Tongue (tissue), 2 donors: ENCODE data around the gene PHOX2A. TPM values are rescaled to one million over a fixed set of nuclear protein-coding genes. Genes with fewer than 3 reads are reported as not detected.
A peak's percentile ranks its signal among the peaks of the same experiment; 100 is the strongest.

Experiments used
- DNase-seq: peaks from one replicate; pipeline ENCODE4 v3.0.0-alpha.2; 2015
- total RNA-seq: library from RNA; depleted of rRNA; stranded (reverse); fragments of >200 nt; gene quantifications from one replicate; pipeline ENCODE4 v1.2.3, GENCODE V29; 2014

Gene PHOX2A
- total RNA-seq, 1 donor from 2014 or later: not detected

DNA sequence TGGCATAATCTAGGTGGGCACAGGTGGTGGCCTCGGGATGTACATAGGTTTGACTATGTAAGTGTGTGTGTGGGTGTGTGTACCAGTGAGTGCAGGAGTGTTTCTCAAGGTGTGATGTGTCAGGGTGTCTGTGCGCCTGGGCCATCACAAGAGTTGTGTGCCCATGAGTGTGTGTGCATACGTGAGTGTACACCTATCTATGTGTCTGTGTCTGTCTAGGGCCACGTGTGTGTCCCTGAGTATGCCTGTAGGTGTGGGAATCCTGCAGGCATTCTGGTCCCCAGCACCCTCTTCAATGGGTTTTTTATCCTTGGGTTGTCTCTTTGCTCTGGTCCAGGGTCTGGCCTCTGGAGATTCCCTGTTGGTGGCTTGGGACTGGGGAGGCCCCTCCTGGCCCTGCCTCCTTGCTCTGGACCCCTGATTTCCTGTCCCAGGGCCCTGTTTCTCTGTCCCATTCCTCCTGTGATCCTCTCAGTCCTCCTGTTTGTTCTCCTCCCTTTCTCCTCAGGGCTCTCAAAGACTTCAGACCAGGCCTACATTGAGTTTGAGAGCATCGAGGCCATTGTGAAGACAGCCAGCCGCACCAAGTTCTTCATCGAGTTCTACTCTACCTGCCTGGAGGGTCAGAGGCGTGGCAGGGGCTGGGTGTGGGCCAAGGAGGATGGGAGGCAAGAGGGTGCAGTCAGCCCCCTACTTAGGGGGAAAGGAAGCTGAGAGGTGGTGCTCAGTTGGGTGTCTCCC lies 10.0 kb downstream of the PHOX2A start:
- DNase-seq: no peak

DNA sequence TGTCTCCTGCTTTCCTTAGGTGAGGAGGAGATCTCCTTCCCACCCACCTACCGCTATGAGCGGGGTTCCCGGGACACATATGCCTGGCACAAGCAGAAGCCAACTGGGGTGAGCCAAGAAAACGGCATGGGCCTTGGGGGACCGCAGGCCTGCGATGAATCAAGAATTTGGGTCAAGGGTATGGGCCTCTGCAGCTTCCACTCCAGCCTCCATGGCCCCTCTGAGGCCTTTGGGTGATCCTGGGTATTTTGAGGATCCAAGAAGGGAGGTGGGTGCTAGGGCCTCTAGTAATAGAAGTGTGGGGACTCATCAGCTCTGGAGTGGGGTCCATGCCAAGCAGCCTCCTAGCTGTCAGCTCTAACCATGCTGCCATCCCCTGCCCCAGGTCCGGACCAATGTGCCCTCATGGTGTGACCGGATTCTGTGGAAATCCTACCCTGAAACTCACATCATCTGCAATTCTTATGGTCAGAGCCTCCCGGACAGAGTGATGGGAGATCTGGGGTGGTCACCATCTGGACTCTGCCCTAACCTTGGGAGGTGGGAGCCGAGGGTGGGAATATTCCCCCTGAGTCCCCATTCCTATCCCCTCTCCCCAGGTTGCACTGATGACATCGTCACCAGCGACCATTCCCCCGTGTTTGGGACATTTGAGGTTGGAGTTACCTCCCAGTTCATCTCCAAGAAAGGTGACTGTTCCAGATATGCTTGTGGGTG lies 10.8 kb downstream of the PHOX2A start:
- DNase-seq: no peak

DNA sequence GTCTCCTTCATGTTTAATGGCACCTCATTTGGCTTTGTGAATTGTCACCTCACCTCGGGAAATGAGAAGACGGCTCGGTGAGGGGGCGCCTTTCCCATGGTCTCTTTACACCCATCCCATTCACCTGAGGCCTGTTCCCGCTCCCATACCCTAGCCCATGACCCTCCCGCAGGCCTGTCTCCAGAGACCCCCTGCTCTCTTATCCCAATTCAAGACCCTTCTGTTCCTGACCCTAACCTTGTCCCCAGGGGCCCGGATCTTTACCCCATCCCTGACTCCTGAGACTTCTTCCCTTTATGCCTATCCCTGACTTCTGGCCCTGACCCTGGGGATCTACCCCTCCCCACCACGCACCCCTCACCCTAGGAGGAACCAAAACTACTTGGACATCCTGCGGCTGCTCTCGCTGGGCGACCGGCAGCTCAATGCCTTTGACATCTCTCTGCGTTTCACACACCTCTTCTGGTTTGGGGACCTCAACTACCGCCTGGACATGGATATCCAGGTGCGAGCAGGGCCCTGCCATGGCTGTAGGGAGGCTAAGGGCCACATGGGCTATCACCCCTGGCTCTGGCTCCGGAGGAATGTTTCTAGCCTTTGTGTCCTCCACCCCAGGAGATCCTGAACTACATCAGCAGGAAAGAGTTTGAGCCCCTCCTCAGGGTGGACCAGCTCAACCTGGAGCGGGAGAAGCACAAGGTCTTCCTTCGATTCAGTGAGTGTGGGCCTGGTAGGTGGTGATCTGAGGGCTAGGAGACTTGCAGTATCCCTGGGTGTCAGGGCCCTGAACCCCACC lies 11.5 kb downstream of the PHOX2A start:
- DNase-seq: no peak

DNA sequence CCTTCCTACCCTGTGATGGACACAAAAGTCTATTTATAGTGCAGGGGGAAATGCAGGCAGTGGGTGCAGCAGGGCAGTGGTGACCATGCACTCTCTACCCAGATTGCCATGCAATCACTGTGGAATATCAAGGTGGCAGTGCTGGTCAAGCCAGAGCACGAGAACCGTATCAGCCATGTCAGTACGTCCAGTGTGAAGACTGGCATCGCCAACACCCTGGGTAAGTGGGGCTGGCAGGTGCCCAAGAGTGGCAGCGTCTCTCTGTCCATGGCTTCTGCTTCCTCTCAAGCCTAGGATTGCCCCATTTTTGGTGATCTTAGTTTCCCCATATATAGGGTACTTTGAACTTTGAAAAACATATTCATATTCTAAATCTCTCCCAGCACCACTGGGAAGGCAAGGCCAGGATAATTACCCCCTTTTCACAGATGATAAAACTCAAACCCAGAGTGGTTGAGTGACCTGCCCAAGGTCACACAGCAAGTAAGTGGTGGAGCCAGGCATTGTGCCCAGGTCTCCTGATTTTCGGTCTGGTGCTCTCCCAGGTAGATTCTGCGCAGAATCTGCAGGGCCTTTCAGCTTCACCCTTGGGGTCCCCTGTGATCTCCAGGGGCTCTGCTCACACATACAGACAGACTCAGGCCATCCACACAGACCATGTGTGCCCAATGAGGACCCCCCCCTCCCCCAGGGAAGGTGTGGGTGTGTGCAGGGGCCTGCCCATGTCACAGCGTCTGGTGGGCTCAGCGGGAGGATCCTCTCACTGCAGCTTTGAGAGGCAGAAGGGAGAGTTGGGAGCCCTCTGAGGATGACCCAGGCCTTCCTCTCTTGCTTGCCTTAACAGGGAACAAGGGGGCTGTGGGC lies 12.3 kb downstream of the PHOX2A start:
- no peak for DNase-seq

DNA sequence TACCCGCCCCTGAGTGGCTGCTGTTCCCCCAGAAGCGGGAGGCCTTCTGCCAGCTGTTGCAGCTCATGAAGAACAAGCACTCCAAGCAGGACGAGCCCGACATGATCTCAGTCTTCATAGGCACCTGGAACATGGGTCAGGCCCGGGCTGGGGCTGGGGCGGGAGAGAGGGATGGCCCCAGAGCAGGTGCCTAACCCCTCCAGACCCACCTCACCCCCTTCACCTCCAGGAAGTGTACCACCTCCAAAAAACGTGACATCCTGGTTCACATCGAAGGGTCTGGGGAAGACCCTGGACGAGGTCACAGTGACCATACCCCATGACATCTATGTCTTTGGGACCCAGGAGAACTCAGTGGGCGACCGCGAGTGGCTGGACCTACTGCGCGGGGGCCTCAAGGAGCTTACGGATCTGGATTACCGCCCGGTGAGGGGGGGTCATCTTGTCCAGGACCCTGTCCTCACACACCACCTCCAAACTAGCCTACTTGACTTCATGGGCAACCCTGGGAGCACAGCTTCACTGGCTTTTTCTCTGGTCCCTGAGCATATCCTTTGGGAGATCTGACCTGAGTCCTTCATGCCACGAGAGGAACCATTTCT lies 13.1 kb downstream of the PHOX2A start:
- DNase-seq: no peak

DNA sequence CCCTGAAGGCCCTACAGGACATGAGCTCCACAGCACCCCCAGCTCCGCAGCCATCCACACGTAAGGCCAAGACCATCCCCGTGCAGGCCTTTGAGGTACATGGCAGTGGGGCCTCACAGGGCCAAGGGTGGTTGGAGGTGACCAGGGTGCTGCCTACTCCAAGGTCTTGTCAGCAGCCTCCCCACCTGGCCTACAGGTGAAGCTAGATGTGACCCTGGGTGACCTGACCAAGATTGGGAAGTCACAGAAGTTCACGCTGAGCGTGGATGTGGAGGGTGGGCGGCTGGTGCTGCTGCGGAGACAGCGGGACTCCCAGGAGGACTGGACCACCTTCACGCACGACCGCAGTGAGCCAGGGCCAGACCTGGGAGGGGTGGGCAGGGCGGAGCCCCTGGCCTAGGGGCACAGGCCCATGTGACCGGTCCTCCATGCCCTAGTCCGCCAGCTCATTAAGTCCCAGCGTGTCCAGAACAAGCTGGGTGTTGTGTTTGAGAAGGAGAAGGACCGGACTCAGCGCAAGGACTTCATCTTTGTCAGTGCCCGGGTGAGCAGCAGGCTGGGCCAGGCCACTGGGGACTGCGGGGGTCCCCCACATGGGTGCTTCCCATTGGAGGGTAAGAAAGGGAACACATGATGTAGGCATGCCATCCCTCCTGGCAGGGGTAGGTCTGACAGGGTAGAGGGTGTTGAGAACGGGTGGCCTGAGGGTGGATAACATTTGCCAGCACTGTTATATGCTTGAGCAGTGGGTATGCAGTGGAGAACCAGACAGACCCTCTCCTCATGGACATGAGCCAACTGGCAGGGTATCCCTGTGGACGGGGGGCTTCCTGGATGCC lies 13.8 kb downstream of the PHOX2A start:
- DNase-seq: no peak

DNA sequence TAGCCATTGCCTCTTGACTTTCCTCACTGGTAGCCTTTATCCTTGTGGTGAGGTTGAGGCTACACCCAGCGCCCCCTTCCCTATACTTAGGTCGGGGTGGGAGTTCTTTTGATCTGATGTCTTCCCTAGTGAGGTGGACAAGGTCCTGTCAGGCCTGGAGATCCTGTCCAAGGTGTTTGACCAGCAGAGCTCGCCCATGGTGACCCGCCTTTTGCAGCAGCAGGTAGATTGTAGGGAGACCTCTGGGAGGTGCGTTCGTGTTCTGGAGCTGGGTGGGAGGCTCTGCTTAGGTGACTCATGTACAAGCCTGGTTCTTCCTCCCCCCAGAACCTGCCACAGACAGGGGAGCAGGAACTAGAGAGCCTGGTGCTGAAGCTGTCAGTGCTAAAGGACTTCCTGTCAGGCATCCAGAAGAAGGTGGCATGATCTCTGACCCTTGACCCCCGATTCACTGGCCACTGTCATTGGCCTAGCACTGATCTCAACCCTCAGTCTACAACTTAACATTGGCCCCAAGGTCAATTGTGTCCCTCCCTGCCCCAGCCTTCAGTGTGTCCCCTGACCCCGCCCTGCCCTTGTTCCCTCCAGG lies 14.5 kb downstream of the PHOX2A start:
- DNase-seq: no peak

DNA sequence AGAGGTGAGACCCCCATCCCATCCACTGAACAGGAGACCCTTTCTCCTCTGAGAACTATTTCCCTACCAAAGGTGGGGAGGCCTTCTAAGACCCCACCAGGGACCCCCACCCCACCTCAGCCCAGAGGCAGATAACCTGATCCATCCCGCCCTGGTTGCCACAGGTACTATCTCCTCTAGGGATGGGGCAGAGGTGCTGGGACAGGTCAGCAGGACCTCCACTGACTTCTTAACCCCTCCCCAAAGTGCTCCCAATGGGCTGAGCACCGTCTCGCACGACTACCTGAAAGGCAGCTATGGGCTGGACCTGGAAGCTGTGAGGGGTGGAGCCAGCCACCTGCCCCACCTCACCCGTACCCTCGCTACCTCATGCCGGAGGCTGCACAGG lies 15.1 kb downstream of the PHOX2A start:
- DNase-seq: no peak

DNA sequence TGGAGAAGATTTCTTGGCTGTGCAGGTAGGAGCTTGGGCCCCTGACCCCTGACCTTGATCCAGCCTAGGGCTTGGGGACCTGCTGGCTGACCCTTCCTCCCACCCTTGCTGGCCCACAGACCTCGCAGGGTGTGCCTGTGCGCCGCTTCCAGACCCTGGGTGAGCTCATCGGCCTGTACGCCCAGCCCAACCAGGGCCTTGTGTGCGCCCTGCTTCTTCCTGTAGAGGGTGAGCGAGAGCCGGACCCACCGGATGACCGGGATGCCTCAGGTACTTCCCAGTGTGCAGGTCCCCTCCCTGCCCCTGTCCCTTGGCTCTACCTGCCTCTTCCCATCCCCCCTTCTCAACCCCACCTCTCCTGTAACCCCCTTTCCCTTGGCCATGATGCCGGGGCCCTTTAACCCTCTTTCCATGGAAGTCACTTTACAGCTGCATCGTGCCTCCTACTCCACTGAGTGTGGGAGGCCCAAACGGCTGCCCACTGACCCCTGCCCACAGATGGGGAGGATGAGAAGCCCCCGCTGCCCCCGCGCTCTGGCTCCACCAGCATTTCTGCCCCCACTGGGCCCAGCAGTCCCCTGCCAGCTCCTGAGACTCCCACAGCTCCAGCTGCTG lies 15.6 kb downstream of the PHOX2A start:
- DNase-seq: peak; percentile 23

DNA sequence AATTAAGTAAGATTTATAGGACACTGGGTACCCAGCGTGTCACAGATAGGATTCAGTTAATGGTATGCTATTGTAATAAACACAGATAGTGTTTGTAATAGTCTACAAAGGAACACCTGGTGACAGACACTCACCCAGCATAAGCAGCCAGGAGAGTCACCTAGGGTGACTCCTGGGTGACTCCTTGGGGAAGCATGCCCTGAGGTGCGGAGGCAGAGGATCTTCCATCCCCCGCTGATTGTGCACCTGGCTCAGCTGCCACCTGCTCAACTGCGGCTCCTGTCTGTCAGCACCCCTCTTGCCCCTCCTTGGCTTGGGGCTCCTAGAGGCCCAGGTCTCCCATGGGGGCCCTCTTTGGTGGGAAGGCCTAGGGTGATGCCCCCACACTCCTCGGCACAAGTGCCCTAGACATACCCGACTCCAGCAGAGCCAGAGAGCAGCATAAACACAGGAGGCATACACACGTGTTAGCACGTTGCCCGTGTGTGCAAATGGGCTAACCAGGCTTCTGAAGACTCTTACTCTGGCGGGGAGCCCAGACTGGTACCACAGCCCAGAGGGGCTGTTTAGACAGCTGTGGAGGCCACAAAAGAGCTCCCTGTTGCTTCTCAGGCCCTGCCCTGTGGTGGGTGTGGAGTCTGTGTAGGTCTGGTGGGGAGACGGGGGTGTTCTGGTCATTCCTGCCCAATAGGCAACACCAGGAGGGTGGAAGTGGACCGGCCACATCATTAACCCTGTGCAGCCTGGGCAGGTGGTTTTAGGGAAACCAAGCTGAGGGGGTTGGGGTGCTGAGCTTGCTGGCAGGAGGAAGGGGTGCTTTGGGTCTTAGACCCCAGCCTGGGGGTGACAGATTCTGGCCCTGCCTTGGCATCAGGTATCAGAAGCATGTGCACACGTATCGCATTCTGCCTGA lies 16.4 kb downstream of the PHOX2A start:
- peak; percentile 88 for DNase-seq

DNA sequence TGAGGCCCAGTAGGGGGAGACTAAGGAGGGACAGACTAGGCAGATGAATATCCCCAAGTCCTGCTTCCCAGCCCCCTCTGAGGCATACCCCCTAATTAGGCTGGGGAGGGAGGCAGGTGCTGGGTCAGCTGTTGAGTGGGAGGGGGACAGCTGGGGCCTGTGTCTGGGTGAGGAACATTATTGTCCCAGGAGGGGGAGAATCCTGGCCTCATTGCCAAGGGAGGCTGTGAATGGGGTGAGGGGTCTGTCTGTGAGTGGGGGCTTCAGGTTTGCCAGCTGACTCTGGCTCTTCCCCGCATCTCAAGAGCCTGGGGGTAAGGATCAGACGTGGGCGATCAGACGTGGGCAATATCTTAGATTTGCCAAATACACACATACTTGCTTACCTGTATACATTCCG lies 17.3 kb downstream of the PHOX2A start:
- DNase-seq: peak; percentile 71

DNA sequence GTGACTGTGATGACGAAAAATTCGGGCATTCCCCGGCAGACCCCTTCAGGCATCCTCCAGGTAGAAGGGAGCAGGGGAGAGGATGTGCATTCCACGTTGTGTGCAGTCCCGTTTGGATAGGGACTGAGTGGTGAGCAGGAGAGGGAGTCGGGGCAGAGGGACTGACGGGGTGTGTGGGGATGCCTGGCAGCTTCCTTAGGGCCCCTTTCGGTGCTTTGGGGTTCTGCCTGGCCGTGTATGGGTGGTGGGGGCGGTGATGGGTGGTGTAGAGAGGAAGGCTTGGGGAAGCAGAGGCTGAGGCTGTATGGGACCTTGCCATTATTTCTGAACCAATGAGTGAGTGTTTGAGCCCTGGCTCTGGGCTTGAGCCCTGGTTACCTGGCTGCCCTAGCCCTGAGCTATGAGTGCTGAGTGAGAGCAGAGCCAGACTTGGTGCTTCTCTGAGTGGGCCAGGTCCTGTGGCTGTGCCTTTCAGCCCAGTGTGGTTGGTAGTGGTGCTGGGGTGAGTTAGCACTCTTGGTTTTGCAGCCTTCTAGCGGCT lies 18.5 kb downstream of the PHOX2A start:
- no peak for DNase-seq

DNA sequence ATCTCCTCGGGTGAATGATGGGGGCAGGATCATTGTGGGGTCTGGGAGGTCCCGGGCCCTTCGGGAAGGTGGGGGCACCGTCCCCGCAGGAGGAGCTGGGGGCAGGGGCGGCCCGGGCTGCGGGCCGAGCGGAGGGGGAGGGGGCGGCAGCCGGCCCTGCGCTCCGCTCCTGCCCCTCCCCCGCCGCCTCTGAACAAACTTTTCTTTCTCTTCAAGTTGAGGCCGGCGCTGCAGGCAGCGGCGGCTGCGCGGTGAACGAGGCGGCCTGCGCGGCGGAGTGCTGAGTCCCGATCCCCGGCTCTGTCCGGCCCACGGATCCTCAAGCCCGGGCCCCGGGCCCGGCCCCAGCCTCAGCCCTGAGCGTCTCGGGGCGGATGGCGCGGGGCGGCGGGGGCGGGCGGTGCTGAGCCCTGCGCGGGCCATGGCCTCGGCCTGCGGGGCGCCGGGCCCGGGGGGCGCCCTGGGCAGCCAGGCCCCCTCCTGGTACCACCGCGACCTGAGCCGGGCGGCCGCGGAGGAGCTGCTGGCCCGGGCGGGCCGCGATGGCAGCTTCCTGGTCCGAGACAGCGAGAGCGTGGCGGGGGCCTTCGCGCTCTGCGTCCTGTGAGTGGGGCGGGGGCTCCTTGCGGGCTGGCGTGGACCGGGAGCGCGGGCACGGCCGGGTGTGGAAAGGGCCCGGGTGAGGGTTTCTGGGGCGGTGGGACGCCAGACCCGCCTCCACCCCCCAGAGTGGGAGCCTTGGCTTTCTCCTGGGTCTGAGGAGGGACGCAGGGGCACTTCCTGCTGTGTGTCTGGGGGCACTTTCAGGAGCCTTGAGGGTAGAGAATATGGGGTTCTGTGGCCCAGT lies 19.2 kb downstream of the PHOX2A start, which contains the start of gene INPPL1:
Gene INPPL1, plus strand, starts transcription at position 204 of the 847 bp plus-strand sequence. Its CDS starts 218 bp downstream, at position 422.
- DNase-seq: peak; percentile 81

DNA sequence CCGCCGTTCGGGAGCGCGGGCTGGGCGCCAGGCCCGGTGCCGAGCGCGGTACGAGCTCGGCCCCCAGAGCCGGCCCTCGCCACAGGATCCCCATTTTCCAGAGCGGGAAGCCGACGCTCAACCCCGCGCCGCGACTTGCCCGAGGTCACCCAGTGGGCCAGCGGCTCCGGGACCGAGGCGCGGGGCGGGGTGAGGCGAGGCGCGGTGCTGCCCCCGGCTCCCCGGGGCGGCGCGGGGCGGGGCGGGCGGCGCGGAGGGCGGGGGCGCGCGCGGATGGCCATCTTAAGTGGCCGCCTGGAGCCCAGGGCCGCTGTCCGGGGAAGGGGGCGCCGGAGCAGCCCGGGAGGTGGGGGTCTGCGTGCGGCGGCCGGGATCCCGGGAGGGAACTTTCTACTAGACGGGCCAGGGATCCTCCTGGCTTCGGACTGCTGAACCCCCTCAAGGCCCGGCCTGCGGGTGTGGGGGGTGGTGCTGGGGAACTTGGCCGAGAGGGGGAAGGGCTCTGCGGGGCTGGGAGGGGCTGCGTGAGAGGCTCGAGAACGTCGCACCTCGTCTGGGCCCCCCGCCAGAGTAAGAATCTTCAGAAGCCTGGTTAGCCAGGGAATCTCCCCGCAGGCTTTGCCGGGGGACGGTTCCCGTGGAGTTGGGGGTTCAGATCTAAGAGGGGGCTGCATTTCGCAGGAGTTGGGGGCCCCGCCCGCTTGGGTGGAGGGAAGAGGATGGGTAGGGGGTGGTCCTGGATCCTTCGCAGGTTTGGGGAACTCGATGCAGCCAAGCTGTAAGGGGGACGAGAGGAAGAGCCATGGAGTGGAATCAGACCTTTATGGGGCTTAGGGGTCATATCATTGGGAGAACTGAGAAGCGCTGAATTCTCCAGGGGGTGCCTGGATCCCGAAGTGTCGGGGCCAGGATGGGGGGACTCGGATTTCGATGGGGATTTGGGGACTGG lies 20.1 kb downstream of the PHOX2A start:
- peak; percentile 91 for DNase-seq

DNA sequence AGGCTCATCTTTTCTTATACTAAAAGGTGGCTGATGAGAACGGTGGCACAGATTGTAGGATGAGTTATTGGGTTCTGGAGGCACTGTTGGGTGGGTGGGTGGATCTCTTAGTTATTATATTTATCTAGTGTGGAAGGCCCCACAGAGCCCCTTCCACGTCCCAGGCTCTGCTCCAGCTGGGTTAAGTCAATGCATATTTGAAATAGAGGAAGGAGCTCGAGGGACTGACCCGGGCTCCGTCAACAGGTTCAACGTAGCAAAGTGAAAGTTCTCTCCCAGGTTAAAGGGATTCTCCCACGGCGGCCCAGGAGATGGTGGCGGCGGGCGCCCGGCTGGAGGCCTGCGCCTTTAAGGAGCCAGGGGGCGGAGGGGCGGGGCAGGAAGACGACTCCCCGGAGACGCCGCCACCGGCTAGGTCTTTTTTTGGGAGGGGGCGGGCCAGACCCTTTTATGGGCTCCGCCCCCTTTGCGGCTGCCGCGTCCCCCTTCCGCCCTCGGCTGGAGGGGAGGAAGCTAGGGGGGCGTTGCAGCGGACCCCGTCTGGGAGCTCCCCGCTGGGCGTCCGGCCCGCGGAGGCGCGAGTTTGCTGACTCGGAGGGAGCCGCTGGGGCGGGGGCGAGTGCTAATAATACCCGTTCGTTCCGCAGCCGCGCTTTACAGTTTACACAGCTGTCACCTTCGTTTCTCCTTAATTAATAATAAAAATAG lies 20.9 kb downstream of the PHOX2A start:
- peak; percentile 98 for DNase-seq
